ENCODE results near the gene JAZF1. TPM values are rescaled to one million over a fixed set of nuclear protein-coding genes. Genes with fewer than 3 reads are reported as not detected.

Gene JAZF1
- total RNA-seq, 1 donor from 2014 or later: 7.2 TPM

DNA sequence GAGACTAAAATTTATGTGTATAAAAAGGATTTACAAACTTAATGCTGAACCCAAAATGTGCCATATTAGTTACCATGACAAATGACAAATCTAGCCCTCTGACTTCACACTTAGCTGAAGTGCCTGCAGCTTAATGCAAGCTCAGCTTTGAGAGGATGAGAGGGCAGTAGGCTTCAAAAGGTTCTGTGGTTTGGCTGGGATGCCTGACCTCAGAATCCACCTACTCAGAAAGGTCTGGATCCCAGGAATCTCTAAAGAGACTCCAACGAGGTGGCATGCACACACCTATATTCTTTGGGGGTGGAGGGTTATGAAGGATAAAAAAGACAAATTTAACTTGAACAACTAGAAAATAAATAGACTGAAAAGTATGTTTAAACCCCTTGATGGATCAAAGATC is 227.2 kb downstream of the JAZF1 start:
- no peak overlapping the region for H3K4me3 Mint-ChIP-seq
- peaks cover 11% of the 10 kb centered on the region for H3K4me1 Mint-ChIP-seq
- H3K27me3 Mint-ChIP-seq (ENCODE audit: low read depth): no peaks in the 10 kb centered on the region
- H3K36me3 Mint-ChIP-seq: no peaks in the 10 kb centered on the region
- TF ChIP-seq, protein P1, sequence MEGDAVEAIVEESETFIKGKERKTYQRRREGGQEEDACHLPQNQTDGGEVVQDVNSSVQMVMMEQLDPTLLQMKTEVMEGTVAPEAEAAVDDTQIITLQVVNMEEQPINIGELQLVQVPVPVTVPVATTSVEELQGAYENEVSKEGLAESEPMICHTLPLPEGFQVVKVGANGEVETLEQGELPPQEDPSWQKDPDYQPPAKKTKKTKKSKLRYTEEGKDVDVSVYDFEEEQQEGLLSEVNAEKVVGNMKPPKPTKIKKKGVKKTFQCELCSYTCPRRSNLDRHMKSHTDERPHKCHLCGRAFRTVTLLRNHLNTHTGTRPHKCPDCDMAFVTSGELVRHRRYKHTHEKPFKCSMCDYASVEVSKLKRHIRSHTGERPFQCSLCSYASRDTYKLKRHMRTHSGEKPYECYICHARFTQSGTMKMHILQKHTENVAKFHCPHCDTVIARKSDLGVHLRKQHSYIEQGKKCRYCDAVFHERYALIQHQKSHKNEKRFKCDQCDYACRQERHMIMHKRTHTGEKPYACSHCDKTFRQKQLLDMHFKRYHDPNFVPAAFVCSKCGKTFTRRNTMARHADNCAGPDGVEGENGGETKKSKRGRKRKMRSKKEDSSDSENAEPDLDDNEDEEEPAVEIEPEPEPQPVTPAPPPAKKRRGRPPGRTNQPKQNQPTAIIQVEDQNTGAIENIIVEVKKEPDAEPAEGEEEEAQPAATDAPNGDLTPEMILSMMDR (IDR thresholded peaks at IDR 0.05; ENCODE audit: unreplicated experiment): no peak
- H3K9me3 Mint-ChIP-seq: no peaks in the 10 kb centered on the region
- H3K27ac Mint-ChIP-seq: no peak overlapping the region
- DNase-seq (ENCODE audit: low spot score in 2 of 2, unreplicated experiment in 2 of 2): no peak

DNA sequence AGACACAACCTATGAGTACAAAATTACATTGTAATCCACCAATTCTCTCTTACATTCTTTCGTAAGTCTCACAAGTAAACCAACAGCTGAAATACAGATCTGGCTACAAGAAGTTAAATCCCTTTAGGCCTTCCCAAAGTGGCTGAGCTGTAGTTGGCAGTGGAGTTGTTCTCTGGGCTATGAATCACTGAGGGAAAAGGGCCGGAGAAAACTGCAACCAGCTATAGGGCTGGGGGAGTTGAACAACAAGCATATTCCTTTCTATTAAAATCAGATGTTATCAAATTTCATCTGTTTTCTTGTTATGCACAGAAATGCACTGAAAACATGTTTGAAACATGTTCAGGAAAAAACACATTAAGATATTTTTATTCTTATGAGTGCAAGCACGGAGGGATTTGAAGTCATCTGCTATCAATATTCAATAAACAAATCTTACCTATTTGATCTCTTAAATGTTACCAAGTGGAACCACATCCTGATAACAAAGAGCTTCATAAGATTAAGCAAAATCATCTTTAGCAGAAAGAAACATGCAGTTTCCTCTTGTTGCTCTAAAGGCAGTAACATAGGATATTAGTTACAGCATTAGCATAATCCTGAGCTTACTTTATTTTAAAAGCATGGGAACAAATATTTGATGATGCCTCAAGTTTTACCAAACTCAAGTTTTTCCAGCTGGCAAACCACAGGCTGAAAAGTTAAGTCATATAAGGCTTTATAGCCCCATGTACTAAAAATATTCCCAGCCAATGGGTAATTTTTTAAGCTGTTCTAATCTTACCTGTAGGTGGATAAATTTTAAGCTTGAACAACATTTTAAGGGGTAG is 227.9 kb downstream of the JAZF1 start:
- H3K4me1 Mint-ChIP-seq: peaks cover 14% of the 10 kb centered on the region
- no peaks in the 10 kb centered on the region for H3K9me3 Mint-ChIP-seq
- no peaks in the 10 kb centered on the region for H3K36me3 Mint-ChIP-seq
- no peak overlapping the region for H3K4me3 Mint-ChIP-seq
- no peaks in the 10 kb centered on the region for H3K27me3 Mint-ChIP-seq (ENCODE audit: low read depth)
- TF ChIP-seq, protein P1 (IDR thresholded peaks at IDR 0.05; ENCODE audit: unreplicated experiment): no peak
- no peak for DNase-seq (ENCODE audit: low spot score in 2 of 2, unreplicated experiment in 2 of 2)
- no peak overlapping the region for H3K27ac Mint-ChIP-seq

DNA sequence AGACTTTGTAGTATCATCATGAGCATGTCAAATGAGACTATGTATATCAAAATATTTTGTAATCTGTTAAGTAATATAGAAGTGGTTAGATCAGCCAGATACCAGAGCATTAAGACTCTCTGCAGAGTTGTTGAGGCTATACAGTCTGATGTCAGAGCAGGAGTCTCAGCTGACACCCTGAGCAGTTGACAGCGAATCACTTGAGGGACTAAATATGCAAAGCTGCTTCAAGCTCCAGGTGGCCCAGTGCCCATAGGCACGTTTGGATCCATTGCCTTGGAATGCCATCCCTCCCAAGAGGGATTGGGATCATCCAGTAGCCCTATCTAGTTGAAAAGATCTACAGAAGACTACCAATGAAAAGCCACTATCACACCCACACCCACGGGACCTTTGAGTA is 230.5 kb downstream of the JAZF1 start:
- no peak overlapping the region for H3K4me3 Mint-ChIP-seq
- no peaks in the 10 kb centered on the region for H3K36me3 Mint-ChIP-seq
- H3K27me3 Mint-ChIP-seq (ENCODE audit: low read depth): no peaks in the 10 kb centered on the region
- no peak for DNase-seq (ENCODE audit: low spot score in 2 of 2, unreplicated experiment in 2 of 2)
- no peak overlapping the region for H3K27ac Mint-ChIP-seq
- peaks cover 18% of the 10 kb centered on the region for H3K4me1 Mint-ChIP-seq
- no peaks in the 10 kb centered on the region for H3K9me3 Mint-ChIP-seq
- TF ChIP-seq, protein P1 (IDR thresholded peaks at IDR 0.05; ENCODE audit: unreplicated experiment): no peak

DNA sequence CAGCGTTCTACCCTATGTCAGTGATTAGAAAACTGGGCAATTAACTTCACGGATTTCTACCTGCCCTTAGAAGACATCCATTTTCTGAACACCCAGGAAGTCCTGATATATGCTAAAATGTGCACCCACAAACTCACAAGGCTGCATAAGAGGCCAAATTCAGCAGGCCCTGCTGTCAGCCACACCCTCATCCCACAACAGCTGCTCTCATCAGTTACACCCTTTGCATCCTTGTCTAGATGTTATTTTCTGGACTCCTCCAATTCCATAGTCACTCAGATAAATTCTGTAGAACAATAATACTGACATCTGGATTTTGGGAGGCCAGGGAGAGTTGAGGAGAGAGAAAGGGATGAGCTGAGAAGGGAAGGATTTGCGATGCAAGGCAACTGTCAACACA is 231.7 kb downstream of the JAZF1 start:
- Mint-ChIP-seq H3K9me3 (no peaks in the 10 kb centered on the region), H3K27me3 (ENCODE audit: low read depth) (no peaks in the 10 kb centered on the region), H3K4me1 (peaks cover 18% of the 10 kb centered on the region), H3K36me3 (no peaks in the 10 kb centered on the region), H3K4me3 (no peak overlapping the region), H3K27ac (no peak overlapping the region)
- TF ChIP-seq, protein P1 (IDR thresholded peaks at IDR 0.05; ENCODE audit: unreplicated experiment): no peak
- no peak for DNase-seq (ENCODE audit: low spot score in 2 of 2, unreplicated experiment in 2 of 2)

DNA sequence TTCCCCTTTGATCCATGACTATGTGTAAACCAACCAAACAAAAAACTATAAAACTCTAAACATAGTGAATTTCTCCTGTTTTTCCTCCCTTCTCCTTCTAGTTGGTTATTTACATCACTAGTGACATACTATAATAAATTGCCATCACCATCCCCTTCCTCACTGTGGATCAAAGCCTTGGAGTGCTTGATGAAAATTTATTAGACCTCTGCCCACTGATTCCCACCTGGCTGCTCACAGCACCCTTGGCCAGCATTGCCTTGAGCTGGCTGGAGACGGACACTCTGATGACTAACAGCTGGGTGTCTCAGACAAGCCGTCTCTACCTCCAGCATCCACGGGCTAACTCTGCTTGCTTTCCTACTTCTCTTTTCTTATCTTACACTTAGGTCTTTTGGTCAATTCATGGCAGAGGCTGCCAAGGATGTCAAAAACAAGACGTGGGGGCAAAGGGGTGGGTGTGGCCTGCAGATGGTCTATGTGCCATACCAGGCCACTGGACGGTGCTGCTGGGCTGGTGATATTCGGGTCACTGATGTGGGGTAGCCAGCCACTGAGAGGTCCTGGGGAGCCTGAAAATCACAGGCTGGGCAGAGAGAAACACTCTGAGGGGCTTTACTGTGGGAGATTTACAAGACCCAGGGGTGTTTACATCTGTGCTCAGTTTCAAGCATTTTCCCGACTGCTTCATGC is 232.9 kb downstream of the JAZF1 start:
- no peak for DNase-seq (ENCODE audit: low spot score in 2 of 2, unreplicated experiment in 2 of 2)
- Mint-ChIP-seq H3K4me1 (peaks cover 17% of the 10 kb centered on the region), H3K4me3 (no peak overlapping the region), H3K9me3 (no peaks in the 10 kb centered on the region), H3K27me3 (ENCODE audit: low read depth) (no peaks in the 10 kb centered on the region), H3K36me3 (no peaks in the 10 kb centered on the region), H3K27ac (no peak overlapping the region)
- TF ChIP-seq, protein P1 (IDR thresholded peaks at IDR 0.05; ENCODE audit: unreplicated experiment): no peak

Measured in mesothelial cell of epicardium (in vitro differentiated cells).